Tibial nerve (tissue), 3 donors: ENCODE measurements around the gene KAZN.

Experiments used
- CTCF ChIP-seq, 5 experiments: fragments of 200-600 bp in 3 of 5; fragments of 450-650 bp in 2 of 5; sonication (generic) in 3 of 5; IDR thresholded peaks; one replicate each; pipeline ENCODE4 v1.5.1; 2016 to 2019; ENCODE audit warnings: antibody characterized with exemption in 5 of 5, mild to moderate bottlenecking in 3 of 5, moderate library complexity in 2 of 5
- POLR2A ChIP-seq, 2 donors: fragments of 450-650 bp; IDR thresholded peaks; one replicate each; pipeline ENCODE4 v1.6.1; 2017; ENCODE audit warnings: antibody characterized with exemption in 2 of 2, mild to moderate bottlenecking in 2 of 2, moderate library complexity in 2 of 2

- TF ChIP-seq POLR2A (IDR thresholded peaks at IDR 0.05) (no peak), CTCF (IDR thresholded peaks at IDR 0.05) (no peak)
These were observed 465.9 kb downstream of the KAZN start for GRCh38 chr1:15064217-15064929.
